ENCODE results near the gene CACNA1C. TPM values are rescaled to one million over a fixed set of nuclear protein-coding genes. Genes with fewer than 3 reads are reported as not detected.

The CACNA1C gene
- total RNA-seq, 2 donors from 2014 or later = 0.86 to 6.3 TPM

DNA sequence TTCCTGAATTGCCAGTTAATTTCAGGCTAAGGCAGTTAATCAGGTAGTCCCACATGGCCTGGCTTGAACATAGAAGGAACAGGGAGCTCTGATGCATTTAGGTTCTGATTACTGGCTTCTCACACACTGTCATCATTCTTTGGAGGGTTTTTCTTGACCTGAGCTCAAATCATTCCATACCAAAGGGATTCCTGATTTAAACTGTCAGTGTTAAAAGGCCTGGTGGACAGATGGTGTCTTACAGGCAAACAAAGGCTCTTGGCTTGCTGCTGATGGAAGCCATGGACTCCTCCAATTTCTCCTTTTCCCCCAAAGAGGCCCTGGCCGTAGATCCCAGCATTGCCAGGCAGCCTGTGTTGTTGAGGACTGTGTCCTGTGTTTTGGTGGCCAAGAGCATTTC is 30.2 kb downstream of the CACNA1C start:
- Mint-ChIP-seq H3K27me3 (ENCODE audit: insufficient read depth) (no peaks in the 10 kb centered on the region), H3K4me1 (no peaks in the 10 kb centered on the region), H3K27ac (no peak overlapping the region), H3K4me3 (no peak overlapping the region), H3K36me3 (ENCODE audit: low read depth) (peaks cover 4% of the 10 kb centered on the region), H3K9me3 (peaks cover 33% of the 10 kb centered on the region)
- Histone ChIP-seq H3K4me3 (ENCODE audit: low read length) (no peak overlapping the region), H3K36me3 (ENCODE audit: control insufficient read depth, insufficient read depth, low read length) (no peaks in the 10 kb centered on the region), H3K27ac (ENCODE audit: low read depth, low read length) (no peak overlapping the region), H3K9me3 (ENCODE audit: control insufficient read depth, low read length) (peaks cover 14% of the 10 kb centered on the region), H3K27me3 (ENCODE audit: control insufficient read depth, insufficient read depth, low read length, poor library complexity, severe bottlenecking) (no peaks in the 10 kb centered on the region), H3K4me1 (ENCODE audit: control insufficient read depth, insufficient read depth, low read length) (no peaks in the 10 kb centered on the region), H3K9ac (ENCODE audit: extremely low read depth, low read length, poor library complexity, severe bottlenecking) (no peak overlapping the region)
- TF ChIP-seq, protein P1, sequence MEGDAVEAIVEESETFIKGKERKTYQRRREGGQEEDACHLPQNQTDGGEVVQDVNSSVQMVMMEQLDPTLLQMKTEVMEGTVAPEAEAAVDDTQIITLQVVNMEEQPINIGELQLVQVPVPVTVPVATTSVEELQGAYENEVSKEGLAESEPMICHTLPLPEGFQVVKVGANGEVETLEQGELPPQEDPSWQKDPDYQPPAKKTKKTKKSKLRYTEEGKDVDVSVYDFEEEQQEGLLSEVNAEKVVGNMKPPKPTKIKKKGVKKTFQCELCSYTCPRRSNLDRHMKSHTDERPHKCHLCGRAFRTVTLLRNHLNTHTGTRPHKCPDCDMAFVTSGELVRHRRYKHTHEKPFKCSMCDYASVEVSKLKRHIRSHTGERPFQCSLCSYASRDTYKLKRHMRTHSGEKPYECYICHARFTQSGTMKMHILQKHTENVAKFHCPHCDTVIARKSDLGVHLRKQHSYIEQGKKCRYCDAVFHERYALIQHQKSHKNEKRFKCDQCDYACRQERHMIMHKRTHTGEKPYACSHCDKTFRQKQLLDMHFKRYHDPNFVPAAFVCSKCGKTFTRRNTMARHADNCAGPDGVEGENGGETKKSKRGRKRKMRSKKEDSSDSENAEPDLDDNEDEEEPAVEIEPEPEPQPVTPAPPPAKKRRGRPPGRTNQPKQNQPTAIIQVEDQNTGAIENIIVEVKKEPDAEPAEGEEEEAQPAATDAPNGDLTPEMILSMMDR (conservative IDR thresholded peaks at IDR 0.05) = peak; percentile 57
- 86% methylated on average over 1 of the region's 1 CpG; no CpG with 5 or more reads in 1 of the 2 experiments for WGBS, 2 experiments (ENCODE audit: insufficient coverage in 1 of 2, insufficient read length in 1 of 2)
- no peak for DNase-seq

DNA sequence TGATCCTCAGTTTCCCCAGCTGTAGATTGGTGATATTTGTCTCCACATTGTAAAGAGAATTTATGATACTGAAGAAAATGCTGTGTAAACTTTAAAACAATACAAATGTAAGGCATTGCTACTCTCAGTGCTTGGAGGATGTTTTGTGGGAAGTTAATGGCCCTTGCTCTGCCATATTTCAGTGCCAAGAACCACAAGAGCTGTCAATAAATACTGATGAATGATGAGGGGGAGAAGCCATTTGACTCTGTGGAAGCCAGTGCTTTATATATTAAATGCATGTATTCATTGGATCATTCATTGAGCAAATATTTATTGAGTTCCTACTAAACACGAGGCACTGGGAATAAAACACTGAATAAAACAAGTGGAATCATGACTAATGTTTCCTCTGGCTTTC is 30.8 kb downstream of the CACNA1C start:
- peaks cover 14% of the 10 kb centered on the region for H3K9me3 ChIP-seq (ENCODE audit: control insufficient read depth, low read length)
- no peaks in the 10 kb centered on the region for H3K27me3 ChIP-seq (ENCODE audit: control insufficient read depth, insufficient read depth, low read length, poor library complexity, severe bottlenecking)
- no peak overlapping the region for H3K27ac Mint-ChIP-seq
- H3K4me3 Mint-ChIP-seq = no peak overlapping the region
- H3K4me1 ChIP-seq (ENCODE audit: control insufficient read depth, insufficient read depth, low read length) = no peaks in the 10 kb centered on the region
- no peaks in the 10 kb centered on the region for H3K36me3 ChIP-seq (ENCODE audit: control insufficient read depth, insufficient read depth, low read length)
- H3K9me3 Mint-ChIP-seq = peaks cover 27% of the 10 kb centered on the region
- no peaks in the 10 kb centered on the region for H3K27me3 Mint-ChIP-seq (ENCODE audit: insufficient read depth)
- TF ChIP-seq, protein P1 (conservative IDR thresholded peaks at IDR 0.05) = no peak
- H3K4me3 ChIP-seq (ENCODE audit: low read length) = no peak overlapping the region
- H3K36me3 Mint-ChIP-seq (ENCODE audit: low read depth) = peaks cover 2% of the 10 kb centered on the region
- DNase-seq = no peak
- no peak overlapping the region for H3K9ac ChIP-seq (ENCODE audit: extremely low read depth, low read length, poor library complexity, severe bottlenecking)
- no peaks in the 10 kb centered on the region for H3K4me1 Mint-ChIP-seq
- H3K27ac ChIP-seq (ENCODE audit: low read depth, low read length) = no peak overlapping the region
- 87 to 100% methylated on average over 1 of the region's 1 CpG for WGBS, 2 experiments (ENCODE audit: insufficient coverage in 1 of 2, insufficient read length in 1 of 2)

DNA sequence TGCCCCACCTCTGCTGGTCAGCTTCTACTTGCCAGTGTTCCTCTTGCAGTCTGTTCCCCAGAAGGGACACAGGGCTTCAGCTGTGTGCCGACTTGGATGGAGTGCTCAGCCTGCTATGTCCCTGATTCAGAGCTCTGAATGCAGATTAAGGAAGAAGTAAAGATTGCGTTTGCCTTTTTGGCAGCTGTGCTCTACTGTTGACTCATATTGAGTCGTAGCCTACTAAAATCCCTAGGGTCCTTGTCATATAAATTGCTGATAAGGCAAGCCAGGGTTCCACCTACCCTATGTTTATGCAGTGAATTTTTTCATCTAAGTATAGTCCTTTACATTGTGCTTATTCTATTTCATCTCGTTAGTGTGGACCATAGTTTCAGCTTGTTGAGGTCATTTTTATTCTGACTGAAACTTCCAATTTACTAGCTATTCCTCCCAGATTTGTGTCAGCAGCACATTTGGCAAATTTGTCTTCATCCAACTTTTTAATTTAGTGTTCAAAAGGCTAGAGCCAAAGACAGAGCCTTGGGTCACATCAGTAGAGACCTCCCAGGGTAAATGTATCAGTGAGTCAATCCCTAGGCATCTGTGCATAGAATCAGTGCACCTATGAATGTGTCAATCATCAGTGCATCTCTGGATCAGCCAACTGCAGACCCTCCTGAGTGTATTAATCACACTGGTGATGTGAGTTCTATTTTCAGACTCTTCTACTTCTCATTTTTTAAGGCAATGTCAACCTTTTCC is 31.9 kb downstream of the CACNA1C start:
- no peak overlapping the region for H3K27ac ChIP-seq (ENCODE audit: low read depth, low read length)
- no peaks in the 10 kb centered on the region for H3K4me1 Mint-ChIP-seq
- peaks cover 2% of the 10 kb centered on the region for H3K36me3 Mint-ChIP-seq (ENCODE audit: low read depth)
- no peak overlapping the region for H3K4me3 ChIP-seq (ENCODE audit: low read length)
- no peaks in the 10 kb centered on the region for H3K27me3 ChIP-seq (ENCODE audit: control insufficient read depth, insufficient read depth, low read length, poor library complexity, severe bottlenecking)
- no peaks in the 10 kb centered on the region for H3K4me1 ChIP-seq (ENCODE audit: control insufficient read depth, insufficient read depth, low read length)
- no peak overlapping the region for H3K9ac ChIP-seq (ENCODE audit: extremely low read depth, low read length, poor library complexity, severe bottlenecking)
- TF ChIP-seq, protein P1 (conservative IDR thresholded peaks at IDR 0.05) = no peak
- H3K27me3 Mint-ChIP-seq (ENCODE audit: insufficient read depth) = no peaks in the 10 kb centered on the region
- H3K36me3 ChIP-seq (ENCODE audit: control insufficient read depth, insufficient read depth, low read length) = no peaks in the 10 kb centered on the region
- DNase-seq = no peak
- no peak overlapping the region for H3K4me3 Mint-ChIP-seq
- no peak overlapping the region for H3K27ac Mint-ChIP-seq
- peaks cover 21% of the 10 kb centered on the region for H3K9me3 Mint-ChIP-seq
- 81 to 86% methylated on average over 4 of the region's 4 CpGs for WGBS, 2 experiments (ENCODE audit: insufficient coverage in 1 of 2, insufficient read length in 1 of 2)
- peaks cover 9% of the 10 kb centered on the region for H3K9me3 ChIP-seq (ENCODE audit: control insufficient read depth, low read length)

Measured in endodermal cell (in vitro differentiated cells).